Embryonic facial prominence (tissue), 1 donor: ENCODE results near the gene SREBF1.
A peak's percentile ranks its signal among the peaks of the same experiment; 100 is the strongest.

Experiments
- DNase-seq: peaks from one replicate; pipeline ENCODE4 v3.0.0-alpha.2; 2016; ENCODE audit errors: extremely low spot score

Gene SREBF1

DNA sequence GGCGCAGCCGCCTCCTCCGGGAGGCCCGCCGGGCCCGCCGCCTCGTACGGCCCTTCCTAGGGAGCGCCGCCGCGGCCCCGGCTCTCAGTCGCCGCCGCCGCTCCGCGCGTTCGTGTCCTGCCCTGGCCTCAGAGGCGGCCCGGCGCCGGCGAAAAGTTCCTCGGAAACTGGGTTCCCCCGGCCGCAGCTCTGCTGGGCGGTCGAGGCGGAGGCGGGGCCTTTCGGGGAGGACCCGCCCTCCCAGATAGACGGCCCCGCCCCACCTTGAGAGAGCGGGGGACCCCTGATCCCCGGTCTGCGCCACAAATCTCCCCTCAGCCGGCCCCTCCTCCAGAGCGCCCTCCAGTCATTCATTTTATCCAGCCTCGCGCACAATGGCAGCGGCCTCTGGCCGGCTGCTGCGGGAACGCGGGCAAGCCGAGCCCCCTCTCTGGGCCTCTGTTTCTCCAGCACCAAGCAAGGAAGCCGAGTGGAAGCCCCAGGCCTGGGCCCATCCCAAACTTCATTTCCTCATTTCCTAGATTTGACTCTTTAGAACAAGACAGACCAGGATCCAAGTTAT lies at the start of gene SREBF1:
TSS of gene SREBF1 (minus strand) at position 169 of the 562 bp plus-strand sequence. CDS start 169 bp downstream, outside the sequence.
- no peak for DNase-seq

DNA sequence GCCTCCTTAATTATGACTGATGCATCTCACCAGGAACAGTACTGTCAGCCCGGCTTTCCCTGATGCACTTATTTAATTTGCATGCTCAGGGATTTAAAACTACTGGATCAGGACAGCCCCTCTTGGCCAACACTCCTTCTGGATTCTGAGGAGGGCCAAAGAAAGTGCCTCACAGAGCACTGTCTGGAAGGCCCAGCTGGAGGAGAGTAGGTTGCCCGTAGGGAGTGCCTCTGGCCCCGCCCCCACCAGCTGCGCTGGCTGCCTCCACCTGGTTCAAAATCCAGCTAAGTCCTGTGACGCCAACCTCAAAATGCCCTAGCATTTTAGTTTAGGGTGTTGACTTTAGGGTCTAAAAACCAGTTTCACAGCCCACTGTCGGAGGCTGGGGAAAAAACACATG lies 49.4 kb upstream of the SREBF1 start:
- no peak for DNase-seq

DNA sequence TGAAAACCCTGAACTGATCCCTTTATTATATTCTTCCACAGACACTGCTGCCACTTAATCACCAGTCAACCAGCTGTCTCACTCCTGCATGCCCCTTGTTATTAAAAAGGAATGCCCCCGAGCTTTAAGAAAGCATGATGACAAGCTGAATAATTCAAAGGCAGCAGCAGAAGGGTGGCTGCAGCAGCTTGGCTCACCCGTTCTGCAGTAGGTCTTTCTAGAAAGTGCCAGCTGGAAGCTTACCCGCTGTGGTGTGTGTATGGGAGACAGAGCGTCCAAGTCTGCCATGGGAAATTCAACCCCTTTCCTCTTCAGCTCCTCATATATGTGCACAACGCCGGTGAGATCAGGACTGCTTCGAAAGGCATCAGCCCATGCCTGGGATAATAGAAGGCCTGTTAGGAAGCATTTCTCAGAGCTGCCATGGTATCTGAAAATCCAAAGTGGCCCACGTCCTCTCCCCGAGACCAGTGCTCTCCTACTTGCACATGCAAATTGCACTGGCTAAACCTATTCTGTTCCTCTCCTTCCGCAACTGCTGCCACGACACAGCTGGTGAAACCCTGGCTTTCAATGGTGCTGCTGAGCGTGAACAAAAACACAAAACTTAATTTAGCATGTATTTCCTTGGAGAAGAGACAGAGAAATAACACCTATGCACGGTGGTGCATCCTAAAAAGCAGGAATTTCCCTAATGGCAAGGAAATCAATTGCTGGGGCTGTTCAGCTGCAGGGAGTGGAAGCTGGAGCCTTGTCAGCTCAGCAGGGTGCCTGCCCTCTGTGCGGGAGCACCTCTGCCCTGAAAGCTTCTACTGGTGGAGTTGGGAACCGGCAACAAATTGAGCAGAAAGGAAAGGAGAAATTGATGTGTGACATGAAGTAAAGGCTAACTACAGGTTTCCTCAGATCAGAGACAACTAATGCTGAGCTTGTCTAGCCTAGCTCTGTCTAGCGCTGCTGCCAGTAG lies 47.9 kb upstream of the SREBF1 start:
- DNase-seq: no peak

DNA sequence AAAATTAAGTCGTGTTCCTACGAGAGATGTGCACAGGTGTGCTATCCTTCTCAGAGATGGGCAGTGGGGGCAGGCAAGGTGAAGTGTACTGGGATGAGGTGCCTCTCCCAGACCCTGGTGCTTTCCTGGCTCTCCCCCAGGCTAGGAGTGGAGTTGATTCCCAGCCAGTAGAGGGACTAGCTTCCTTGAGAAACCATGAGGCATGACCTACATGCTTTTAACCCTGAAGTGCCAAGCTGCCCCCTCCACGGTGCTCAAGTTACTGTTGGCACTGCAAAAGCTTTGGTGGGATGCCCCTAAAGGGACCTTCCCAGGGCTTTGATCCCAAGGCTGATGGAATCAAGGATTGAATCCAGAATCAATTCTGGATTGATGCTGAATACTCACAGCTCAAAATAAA lies 47.0 kb upstream of the SREBF1 start:
- no peak for DNase-seq

DNA sequence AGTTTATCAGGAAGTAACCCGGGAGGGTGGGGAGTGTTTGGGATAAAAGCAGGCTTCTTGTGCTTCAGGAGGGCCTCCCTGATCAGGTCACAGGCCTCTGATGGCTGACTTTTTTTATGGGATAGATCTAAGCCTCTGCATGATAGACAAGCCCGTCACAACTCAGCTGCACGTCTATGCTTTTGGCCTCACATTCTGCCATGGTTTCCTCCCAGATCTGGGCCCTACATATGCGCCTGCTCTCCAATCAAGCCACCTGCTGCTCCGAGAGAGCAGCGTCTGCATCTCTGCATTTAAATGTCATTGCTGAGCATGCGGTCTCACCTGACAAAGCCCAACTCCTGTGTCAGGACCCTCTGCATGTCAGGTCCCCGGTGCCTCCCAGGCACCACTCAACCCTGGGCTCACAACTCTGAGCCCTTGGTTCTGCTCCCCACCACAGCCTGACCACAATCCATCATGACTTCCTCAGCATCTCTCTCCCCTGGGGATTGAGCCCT lies 45.3 kb upstream of the SREBF1 start:
- DNase-seq: no peak

DNA sequence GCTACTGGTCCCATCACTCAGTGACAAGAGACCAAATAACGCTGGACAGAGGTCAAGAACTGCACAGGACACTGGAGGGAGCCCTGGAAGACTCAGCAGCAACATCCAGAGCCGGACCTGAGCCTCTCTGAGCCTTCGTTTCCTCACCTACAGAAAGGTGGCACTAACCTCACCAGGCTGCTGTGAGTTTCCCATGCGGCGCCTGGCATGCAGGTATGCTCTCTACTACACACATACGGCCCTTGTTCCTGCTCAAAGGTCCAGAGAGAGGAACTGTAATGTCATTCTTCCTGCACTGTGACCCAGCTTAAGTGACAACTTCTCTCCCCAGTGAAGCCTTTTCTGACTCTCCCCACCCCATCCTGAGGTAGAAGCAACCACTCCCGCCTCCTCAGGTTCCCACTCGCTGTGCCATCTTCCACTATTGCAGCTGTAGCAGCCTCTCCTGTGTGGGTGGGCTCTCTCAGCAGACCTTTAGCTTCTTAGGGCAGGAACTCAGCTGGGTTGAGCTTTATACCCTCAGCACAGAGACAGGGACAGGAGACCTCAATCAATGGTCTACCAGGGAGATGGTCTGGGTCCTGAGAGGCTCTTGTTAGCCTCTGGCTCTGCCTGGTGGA lies 43.9 kb upstream of the SREBF1 start:
- DNase-seq: no peak

DNA sequence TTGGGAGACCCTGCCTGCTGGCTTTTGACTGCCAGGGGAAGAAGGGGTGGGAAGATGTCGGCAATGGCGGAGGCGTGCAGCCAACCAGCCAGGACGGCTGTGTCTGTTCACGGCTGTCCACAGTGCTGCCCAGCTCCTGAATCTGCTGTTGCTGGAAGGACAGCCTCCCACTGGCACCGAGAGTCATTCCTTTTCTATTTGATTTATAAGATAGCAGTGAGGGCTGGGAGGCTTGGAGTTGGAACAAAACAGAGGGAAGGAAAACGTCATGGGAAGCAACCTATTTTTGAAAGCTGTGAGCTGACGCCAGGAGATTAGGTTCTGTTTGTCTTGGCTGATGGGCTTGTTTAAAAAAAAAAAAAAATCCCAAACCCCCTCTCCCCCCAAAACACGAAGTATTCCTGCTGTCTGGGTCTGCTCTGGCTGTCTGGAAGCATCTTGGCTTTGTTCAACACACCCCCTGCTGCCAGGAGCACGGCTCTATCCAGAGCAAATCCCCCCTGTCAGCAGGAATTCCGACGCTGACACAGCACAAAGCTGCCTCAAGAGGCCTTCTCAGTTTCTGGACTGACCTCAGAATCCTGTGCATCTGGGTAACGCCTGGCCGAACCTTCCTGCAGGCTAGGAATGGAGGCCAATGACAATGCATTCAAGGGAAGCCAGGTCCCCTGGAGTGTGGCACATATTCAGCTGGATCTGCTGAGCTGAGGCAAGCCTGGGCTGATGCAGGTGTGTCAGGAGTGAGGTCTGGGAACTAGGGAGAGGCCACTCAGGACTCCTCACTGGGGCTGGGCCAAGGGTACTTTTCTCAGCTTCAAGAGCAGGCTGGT lies 41.0 kb upstream of the SREBF1 start:
- peak; percentile 70 for DNase-seq

DNA sequence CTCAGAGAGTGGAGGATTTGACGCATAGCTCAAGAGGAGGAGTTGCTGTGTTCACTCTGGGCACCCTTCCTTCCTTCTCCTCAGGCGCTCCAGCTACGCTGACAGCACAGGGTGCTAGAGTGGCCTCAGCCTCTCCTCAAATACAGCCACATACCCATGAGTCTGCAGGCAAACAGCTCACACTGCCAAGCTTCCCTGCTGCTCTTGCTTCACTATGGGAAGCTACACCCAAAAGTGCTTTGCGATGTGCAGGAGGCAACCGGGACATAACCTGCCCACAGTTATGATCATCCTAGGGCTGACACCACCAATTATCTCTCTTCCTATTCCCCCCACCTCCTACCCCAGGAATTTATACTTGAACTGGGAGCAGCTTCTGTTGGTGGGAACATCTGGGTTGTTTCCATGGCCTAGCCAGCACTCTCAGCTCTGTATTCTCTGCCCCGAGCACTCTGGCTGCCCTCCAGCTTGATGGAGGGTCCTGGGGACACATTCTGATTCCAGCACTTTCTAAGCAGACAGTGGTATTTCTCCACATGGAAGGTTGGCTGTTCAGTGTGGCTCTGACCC lies 40.3 kb upstream of the SREBF1 start:
- DNase-seq: peak; percentile 22

DNA sequence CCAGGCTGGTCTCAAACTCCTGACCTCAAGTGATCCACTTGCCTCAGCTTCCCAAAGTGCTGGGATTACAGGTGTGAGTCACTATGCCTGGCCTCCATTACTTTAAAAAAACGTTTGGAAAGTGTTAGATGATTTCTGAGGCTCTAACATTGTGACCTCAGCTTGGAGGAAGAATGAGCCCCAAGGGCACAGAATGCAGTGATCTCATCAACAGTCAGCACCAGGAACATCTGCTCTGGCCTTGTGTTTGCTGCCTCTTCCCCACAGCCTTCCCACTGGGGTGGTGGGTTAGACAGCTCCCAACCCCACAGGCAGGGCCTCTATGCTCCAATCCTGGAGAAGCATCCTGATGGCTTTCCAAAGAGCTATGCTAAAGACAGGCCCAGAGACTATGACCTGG lies 37.7 kb upstream of the SREBF1 start:
- no peak for DNase-seq

DNA sequence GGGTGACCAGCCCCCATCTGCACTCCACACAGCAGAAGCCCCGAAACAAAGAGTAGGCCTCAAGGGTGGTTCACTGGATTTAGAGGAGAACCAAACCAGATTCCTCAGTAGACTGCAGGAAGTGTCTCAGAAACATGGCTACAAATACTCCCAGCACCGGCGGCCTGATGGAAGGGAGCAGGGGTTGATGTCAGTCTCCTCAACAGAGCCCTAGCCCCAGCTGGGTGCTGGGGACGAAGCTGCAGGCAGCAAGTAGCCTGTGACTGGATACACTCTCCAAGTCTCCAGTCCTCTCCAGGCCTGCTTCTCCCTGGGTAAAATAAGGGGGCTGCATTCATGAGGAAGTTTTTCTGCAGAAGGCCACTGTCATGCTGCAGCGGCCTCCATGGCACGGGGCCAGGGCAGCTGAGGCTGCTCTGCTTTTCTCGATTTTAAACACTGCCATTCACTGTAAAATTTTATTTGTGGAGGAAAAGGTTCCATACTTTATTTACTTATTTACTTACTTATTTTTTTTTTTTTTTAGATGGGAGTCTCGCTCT lies 36.7 kb upstream of the SREBF1 start:
- no peak for DNase-seq

DNA sequence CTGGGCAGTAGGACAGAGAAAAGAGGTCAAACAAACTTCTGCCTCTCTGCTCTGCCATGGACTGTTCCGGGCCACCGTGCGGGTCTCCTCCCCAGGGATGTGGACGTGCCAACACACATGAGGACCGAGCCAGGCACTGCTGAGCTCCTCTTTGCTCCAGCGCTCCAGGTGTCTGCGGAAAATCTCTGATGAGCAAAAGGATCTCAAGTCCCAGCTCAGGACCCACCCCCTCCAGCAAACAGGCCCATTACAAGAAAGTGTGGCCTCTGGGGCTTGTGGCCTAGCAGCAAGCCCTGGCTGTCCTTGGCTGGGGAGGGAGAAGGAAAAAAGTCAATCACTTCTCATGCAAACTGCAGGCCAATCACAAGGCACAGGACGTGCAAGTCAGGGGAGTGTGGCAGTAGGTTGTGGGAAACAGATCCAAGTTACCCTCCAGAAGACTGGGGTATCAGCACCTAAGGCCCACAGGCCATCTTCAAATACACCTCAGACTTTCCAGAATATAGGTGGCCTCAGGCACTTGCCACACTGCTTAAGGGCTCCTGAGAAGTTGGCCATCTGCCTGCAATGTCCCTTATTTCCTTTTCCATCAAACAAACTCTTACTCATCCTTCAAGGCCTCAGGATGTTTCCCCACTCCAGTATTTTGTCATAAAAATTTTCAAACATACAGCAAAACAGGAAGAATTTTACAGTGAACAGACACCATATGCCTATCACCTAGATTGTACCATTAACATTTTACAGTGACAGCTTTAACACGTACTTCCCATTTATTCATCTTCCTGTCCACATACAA lies 36.0 kb upstream of the SREBF1 start:
- no peak for DNase-seq

DNA sequence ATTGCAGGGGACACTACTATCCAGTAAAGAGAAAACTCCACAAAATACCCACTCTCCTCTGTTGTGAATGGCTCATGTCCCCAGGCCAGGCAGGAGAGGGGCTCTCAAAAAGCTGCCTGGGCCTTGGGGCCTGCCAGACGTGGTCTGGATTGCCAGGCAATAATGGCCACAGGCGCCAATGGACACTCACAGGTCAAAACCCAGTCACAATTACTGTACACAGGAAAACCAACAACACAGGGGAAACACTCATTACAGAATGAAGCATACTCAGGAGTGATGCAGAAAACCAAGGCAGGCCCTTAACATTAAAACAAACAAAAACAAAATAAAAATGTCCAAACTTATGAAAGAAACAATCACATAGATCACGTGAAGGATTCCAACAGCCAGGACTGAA lies 35.1 kb upstream of the SREBF1 start:
- DNase-seq: no peak

DNA sequence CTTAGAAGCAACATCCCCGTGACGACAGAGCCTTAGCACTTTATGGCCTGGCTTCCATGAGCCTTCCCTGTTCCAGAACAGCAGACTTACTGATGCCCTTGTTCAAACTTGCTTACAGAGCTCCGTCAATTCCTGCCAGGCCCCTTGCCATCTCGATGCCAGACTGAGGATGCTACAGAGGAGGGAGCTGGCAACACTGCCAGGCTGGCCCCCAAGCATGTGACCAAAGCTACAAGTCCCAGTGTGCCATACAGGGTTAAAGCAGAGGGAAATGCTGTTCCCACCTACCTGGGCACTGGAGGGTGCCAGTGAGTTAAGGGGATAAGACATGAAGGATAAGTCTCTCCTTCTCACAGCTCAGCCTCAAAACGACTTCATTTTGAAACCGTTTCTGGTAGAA lies 33.5 kb upstream of the SREBF1 start:
- DNase-seq: no peak

DNA sequence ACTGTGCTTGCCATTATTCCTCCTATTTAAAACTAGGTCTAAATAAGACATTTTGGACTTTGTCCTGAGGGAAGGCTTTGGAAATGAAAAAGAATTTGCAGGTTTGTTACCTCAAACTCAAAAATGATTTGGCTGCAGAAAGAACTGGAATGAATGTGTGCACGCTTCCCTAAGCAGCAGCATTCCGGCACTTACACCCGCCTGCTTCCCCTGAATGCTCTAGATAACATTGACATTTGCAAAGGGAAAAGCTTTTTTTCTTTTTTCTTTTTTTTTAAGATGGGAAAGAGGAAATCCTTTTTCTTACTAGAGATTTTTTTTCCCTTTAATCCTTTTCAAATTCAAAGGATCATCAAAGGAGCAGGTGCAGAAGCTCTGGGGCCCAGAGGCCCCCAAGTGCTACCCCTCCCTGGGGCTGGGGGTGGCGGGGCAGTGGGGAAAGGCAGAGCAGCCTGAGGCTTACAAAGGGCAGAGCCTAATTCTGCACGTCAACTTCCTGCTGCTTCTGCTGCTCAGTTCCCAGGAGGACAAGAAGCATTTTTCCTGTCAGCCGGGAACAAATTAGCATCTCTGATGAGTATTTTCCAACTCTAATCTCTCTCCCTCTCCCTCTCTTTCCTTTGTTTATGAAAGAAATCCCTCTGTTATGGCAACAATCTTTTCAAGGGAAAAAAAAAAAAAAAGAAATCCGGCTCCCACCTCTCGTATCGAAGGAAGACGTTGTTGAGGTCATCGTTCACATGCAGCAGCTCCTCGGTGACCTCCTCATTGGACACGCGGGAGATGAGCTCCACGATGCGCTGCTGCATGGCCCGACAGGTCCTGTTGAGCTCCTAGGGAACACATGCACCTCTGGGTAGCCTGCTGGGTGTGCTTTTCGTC lies 32.1 kb upstream of the SREBF1 start:
- DNase-seq: no peak

DNA sequence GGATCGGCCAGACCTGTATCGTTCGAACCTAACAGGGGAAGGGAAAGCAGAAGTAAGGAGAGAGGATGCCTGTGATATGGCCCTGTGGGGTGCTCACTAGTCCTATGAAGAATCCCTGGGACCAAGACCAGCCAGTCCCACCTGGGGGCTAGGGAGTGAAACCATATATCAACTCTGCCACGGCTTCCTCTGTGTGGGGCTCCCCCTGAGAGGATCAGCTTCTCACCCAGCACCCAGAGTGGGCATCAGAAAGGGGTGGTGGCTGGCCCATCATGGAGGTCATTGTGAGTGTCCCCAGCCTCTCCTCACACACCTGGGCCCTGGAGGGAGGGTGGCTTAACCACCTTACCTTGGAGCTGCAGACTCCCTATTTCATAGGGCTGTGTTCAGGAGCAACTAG lies 30.1 kb upstream of the SREBF1 start:
- no peak for DNase-seq

DNA sequence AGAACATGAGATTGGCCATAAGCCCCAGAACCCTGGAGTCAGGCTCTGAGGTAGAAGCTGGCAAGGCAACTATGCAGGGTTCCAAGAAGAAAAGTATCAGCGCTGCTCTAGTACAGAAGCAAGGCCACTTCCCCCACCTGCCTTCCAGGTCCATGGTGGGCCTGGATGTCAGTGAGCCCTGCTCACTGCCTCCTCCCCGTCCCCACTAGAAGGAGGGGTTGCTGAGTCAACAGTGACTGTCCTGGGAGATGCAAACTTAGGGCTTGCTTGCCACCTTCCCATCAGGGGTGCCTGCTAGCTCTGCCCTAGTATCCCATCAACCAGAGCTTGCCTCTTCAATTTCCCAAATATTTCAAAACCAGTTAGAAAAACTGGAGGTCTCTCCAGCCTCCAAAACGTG lies 29.6 kb upstream of the SREBF1 start:
- no peak for DNase-seq

DNA sequence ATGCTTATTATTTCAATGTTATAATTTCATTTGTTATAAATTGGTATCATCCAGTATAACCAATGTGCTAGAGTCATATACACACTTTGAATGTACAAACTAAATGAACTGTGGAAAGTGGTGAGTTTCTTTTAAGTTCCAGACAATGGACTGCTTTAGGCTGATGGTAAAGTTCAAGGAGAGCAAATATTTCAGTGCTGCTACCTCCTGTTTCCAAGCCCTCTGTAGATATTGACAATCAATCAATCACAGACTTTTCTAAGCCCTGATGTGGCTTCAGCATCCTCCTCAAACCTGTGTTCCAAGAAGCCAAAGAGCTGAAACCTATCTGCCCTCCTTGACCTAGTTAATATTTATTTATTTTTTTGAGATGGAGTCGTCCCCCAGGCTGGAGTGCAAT lies 28.2 kb upstream of the SREBF1 start:
- no peak for DNase-seq

DNA sequence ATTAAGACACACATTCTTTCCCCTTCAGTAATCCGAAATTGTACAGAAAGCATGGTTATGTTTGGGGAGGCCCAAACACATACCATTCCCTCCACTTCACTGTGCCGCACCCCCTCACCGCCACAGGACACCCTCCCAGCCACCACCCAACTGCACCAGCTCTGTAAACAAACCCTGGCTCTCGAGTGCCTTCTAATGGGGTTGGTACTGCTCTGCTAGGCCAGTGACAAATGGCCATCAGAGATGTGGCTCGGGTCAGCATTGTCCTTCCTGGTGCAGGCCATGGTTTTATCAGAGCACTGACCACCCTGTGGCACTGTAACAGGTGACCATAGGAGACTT lies 24.0 kb upstream of the SREBF1 start:
- no peak for DNase-seq
